ENCODE measurements around the gene VWA8. TPM values are rescaled to one million over a fixed set of nuclear protein-coding genes. Genes with fewer than 3 reads are reported as not detected.

VWA8 gene
- total RNA-seq, 1 experiment from 2014 or later = 22.6 TPM

DNA sequence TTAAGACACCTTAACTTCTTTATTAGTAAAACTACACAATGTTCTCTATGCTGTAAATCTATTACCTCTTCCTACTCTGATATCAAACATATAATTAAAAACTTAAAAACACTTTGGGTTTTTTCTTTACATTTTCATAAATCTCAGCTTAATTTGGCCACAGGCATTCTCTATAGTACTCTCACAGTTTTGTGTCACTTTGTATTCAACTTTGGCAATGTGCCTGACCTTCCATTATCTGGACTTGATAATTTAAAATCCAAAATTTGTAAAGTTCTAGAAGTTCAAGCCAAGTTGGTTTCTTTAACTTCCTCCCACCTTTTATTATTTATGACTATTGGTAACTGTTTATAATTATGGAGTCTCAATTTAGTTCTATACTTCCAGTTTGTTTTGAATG, 46.4 kb downstream of the VWA8 start (continued):
- TF ChIP-seq, protein P1, sequence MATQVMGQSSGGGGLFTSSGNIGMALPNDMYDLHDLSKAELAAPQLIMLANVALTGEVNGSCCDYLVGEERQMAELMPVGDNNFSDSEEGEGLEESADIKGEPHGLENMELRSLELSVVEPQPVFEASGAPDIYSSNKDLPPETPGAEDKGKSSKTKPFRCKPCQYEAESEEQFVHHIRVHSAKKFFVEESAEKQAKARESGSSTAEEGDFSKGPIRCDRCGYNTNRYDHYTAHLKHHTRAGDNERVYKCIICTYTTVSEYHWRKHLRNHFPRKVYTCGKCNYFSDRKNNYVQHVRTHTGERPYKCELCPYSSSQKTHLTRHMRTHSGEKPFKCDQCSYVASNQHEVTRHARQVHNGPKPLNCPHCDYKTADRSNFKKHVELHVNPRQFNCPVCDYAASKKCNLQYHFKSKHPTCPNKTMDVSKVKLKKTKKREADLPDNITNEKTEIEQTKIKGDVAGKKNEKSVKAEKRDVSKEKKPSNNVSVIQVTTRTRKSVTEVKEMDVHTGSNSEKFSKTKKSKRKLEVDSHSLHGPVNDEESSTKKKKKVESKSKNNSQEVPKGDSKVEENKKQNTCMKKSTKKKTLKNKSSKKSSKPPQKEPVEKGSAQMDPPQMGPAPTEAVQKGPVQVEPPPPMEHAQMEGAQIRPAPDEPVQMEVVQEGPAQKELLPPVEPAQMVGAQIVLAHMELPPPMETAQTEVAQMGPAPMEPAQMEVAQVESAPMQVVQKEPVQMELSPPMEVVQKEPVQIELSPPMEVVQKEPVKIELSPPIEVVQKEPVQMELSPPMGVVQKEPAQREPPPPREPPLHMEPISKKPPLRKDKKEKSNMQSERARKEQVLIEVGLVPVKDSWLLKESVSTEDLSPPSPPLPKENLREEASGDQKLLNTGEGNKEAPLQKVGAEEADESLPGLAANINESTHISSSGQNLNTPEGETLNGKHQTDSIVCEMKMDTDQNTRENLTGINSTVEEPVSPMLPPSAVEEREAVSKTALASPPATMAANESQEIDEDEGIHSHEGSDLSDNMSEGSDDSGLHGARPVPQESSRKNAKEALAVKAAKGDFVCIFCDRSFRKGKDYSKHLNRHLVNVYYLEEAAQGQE (IDR thresholded peaks at IDR 0.05; ENCODE audit: low read depth) = no peak

DNA sequence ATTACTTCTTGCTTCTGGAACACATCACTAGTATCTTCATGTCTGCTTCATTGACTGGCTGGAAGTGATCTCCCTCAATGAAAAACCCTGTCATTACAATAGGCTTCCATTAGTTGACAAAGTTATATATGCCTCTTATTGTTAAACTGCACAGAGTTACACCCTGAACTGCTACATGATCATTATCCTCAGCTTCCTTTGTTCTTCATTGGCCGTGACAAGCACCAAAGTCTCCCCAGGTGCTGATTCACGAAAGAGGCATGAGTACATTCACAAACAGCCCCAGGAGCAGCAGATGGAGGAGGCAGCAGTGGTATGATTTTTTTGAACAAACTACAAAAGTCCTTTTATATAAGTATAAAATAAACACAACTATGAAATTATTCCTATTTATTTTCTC, 51.4 kb downstream of the VWA8 start:
- no peak overlapping the region for H2AFZ ChIP-seq (ENCODE audit: low read depth, low read length, poor library complexity, severe bottlenecking)
- no peaks in the 10 kb centered on the region for H4K20me1 ChIP-seq (ENCODE audit: insufficient read depth)
- no peaks in the 10 kb centered on the region for H3K9me3 ChIP-seq (ENCODE audit: control insufficient read depth in 1 of 2, insufficient read depth in 1 of 2, low read depth in 1 of 2, low read length in 2 of 2)
- CTCF ChIA-PET = no interaction called here
- H3K4me1 ChIP-seq (ENCODE audit: control insufficient read depth in 1 of 2, insufficient read depth in 2 of 2, low read length in 2 of 2) = no peaks in the 10 kb centered on the region
- H3K4me3 ChIP-seq (replicated peaks in 1 of 2; ENCODE audit: low read depth in 1 of 2, low read length in 2 of 2) = no peak overlapping the region
- no TSS peak for BruUV-seq (replicated peaks)
- H3K27me3 ChIP-seq (ENCODE audit: insufficient read depth, low read length) = no peaks in the 10 kb centered on the region
- no peaks in the 10 kb centered on the region for H3K9me2 ChIP-seq (ENCODE audit: insufficient read depth)
- peaks cover 0 to 4% of the 10 kb centered on the region in 2 experiments; a peak in 1 of 4 replicates for H3K36me3 ChIP-seq (ENCODE audit: control insufficient read depth in 1 of 2, insufficient read depth in 2 of 2, low read length in 2 of 2)
- POLR2A ChIA-PET = no interaction called here
- ATAC-seq = no peak
- H3K9ac ChIP-seq (ENCODE audit: low read length) = no peak overlapping the region
- DNase-seq (ENCODE audit: low read depth, low spot score) = no peak
- H3K27ac ChIP-seq (ENCODE audit: low read depth, low read length) = no peak overlapping the region
- peaks cover 16% of the 10 kb centered on the region for H3K79me2 ChIP-seq (ENCODE audit: insufficient read depth, low read length)
- intact Hi-C loops (cut with micrococcal nuclease) = loop anchor here (5.0 kb wide), 1 partner anchor 138 kb away; the partner anchor contains the start of gene DGKH
- RAD21 ChIA-PET (ENCODE audit: low non-redundant PET in 1 of 2, low total read pairs in 2 of 2, uncharacterized antibody in 2 of 2, unreplicated experiment in 2 of 2) = no interaction called here
- no peak overlapping the region for H3K4me2 ChIP-seq (ENCODE audit: low read length)
- TF ChIP-seq, protein P2, sequence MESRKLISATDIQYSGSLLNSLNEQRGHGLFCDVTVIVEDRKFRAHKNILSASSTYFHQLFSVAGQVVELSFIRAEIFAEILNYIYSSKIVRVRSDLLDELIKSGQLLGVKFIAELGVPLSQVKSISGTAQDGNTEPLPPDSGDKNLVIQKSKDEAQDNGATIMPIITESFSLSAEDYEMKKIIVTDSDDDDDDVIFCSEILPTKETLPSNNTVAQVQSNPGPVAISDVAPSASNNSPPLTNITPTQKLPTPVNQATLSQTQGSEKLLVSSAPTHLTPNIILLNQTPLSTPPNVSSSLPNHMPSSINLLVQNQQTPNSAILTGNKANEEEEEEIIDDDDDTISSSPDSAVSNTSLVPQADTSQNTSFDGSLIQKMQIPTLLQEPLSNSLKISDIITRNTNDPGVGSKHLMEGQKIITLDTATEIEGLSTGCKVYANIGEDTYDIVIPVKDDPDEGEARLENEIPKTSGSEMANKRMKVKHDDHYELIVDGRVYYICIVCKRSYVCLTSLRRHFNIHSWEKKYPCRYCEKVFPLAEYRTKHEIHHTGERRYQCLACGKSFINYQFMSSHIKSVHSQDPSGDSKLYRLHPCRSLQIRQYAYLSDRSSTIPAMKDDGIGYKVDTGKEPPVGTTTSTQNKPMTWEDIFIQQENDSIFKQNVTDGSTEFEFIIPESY (IDR thresholded peaks at IDR 0.05; ENCODE audit: extremely low read depth, insufficient replicate concordance, low read length) = no peak
- TF ChIP-seq EZH2phosphoT487 (IDR thresholded peaks at IDR 0.05; ENCODE audit: borderline replicate concordance) = no peak
- TF ChIP-seq CBX3 (IDR thresholded peaks at IDR 0.05; ENCODE audit: low read depth) = no peak
- no peak for TF ChIP-seq EGR1 (IDR thresholded peaks at IDR 0.05; ENCODE audit: low read depth)
- TF ChIP-seq EZH2 (IDR thresholded peaks at IDR 0.05) = no peak
- TF ChIP-seq CEBPB (IDR thresholded peaks at IDR 0.05; ENCODE audit: low read depth) = no peak
- TF ChIP-seq, protein P3, sequence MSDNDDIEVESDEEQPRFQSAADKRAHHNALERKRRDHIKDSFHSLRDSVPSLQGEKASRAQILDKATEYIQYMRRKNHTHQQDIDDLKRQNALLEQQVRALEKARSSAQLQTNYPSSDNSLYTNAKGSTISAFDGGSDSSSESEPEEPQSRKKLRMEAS (IDR thresholded peaks at IDR 0.05) = no peak
- TF ChIP-seq JUND (IDR thresholded peaks at IDR 0.05) = no peak
- no peak for TF ChIP-seq FOSL1 (IDR thresholded peaks at IDR 0.05; ENCODE audit: low read depth)
- no peak for TF ChIP-seq RAD21 (IDR thresholded peaks at IDR 0.05; ENCODE audit: low read depth)
- no peak for TF ChIP-seq TCF7L2 (IDR thresholded peaks at IDR 0.05; ENCODE audit: borderline replicate concordance, extremely low read depth, insufficient read depth, insufficient read length)
- no peak for TF ChIP-seq ELF1 (IDR thresholded peaks at IDR 0.05; ENCODE audit: borderline replicate concordance, low read depth)
- no peak for TF ChIP-seq POLR2AphosphoS5 (IDR thresholded peaks at IDR 0.05; ENCODE audit: low read depth, low read length)
- TF ChIP-seq, protein P4, sequence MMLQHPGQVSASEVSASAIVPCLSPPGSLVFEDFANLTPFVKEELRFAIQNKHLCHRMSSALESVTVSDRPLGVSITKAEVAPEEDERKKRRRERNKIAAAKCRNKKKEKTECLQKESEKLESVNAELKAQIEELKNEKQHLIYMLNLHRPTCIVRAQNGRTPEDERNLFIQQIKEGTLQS (IDR thresholded peaks at IDR 0.05) = no peak
- TF ChIP-seq, protein P1 (IDR thresholded peaks at IDR 0.05; ENCODE audit: low read depth) = no peak
- no peak for TF ChIP-seq POLR2A (IDR thresholded peaks at IDR 0.05; ENCODE audit: borderline replicate concordance, extremely low read depth, insufficient read depth, insufficient read length)
- TF ChIP-seq SIN3A (IDR thresholded peaks at IDR 0.05; ENCODE audit: low read depth) = no peak
- no peak for TF ChIP-seq SP1 (IDR thresholded peaks at IDR 0.05; ENCODE audit: low read depth)

All from HCT116 (cell line).